WTC11 (cell line): ENCODE measurements around the gene LRATD1. TPM values are rescaled to one million over a fixed set of nuclear protein-coding genes. Genes with fewer than 3 reads are reported as not detected.

Experiments used
- ATAC-seq: fragments of 200-7000 bp; cut with Tn5 transposase; 2 replicates; pipeline ENCODE4 v1.10.0; 2021; ENCODE audit warnings: mild to moderate bottlenecking, moderate library complexity
- CTCF ChIA-PET: fragments of 300-600 bp; sonication (Branson Sonifier 250); formaldehyde crosslinking; loops from one replicate; lab custom pipeline; 2021; ENCODE audit warnings: antibody characterized with exemption; lab: Charles Lee
- POLR2A ChIA-PET: fragments of 350-600 bp; sonication (Branson Sonifier 250); formaldehyde crosslinking; loops from one replicate; lab custom pipeline; 2021; ENCODE audit warnings: antibody characterized with exemption; lab: Charles Lee
- DNase-seq: peaks from one replicate; pipeline ENCODE4 v3.0.0; 2021; ENCODE audit warnings: low spot score
- H3K27ac Mint-ChIP-seq: 2 replicates; pipeline ENCODE4 v1.8.0; 2021; ENCODE audit warnings: mixed read lengths
- H3K27me3 Mint-ChIP-seq: 2 replicates; pipeline ENCODE4 v1.8.0; 2021; ENCODE audit warnings: low read depth, mild to moderate bottlenecking, moderate library complexity, mixed read lengths
- H3K36me3 Mint-ChIP-seq: 2 replicates; pipeline ENCODE4 v1.8.0; 2021; ENCODE audit warnings: mixed read lengths
- H3K4me1 Mint-ChIP-seq: 2 replicates; pipeline ENCODE4 v1.8.0; 2022; ENCODE audit warnings: mixed read lengths
- H3K4me3 Mint-ChIP-seq: 2 replicates; pipeline ENCODE4 v1.8.0; 2021; ENCODE audit warnings: mild to moderate bottlenecking, moderate library complexity, mixed read lengths
- H3K9me3 Mint-ChIP-seq: 2 replicates; pipeline ENCODE4 v1.8.0; 2021; ENCODE audit warnings: mixed read lengths
- AFF4 ChIP-seq: sonication (generic); formaldehyde crosslinking; IDR thresholded peaks from 2 replicates; pipeline ENCODE4 v1.8.1; 2023; ENCODE audit warnings: mild to moderate bottlenecking, missing genetic modification reagents, borderline replicate concordance
- ARID4B ChIP-seq: sonication (generic); formaldehyde crosslinking; IDR thresholded peaks from 2 replicates; pipeline ENCODE4 v1.8.0; 2023; ENCODE audit warnings: missing genetic modification reagents, mild to moderate bottlenecking, borderline replicate concordance
- ATF3 ChIP-seq: sonication (generic); formaldehyde crosslinking; conservative IDR thresholded peaks from 2 replicates; pipeline ENCODE4 v1.8.1; 2022; ENCODE audit warnings: mild to moderate bottlenecking, missing genetic modification reagents
- GRHL2 ChIP-seq: fragments of 250-450 bp; sonication (Bioruptor Pico); IDR thresholded peaks from 2 replicates; pipeline ENCODE4 v1.8.0; 2022; ENCODE audit warnings: mild to moderate bottlenecking, moderate library complexity; ENCODE audit not compliant: insufficient replicate concordance, severe bottlenecking
- JAZF1 ChIP-seq: fragments of 250-450 bp; sonication (Bioruptor Pico); IDR thresholded peaks from 2 replicates; pipeline ENCODE4 v1.9.0; 2021; ENCODE audit warnings: moderate library complexity, mild to moderate bottlenecking, inconsistent platforms
- KAT7 ChIP-seq: sonication (generic); formaldehyde crosslinking; IDR thresholded peaks from 2 replicates; pipeline ENCODE4 v1.8.1; 2023; ENCODE audit warnings: missing genetic modification reagents, mild to moderate bottlenecking, borderline replicate concordance
- MXD4 ChIP-seq: fragments of 250-450 bp; sonication (Bioruptor Pico); IDR thresholded peaks from 2 replicates; pipeline ENCODE4 v1.8.0; 2021; ENCODE audit warnings: mild to moderate bottlenecking, moderate library complexity, borderline replicate concordance
- NFATC4 ChIP-seq: fragments of 250-450 bp; sonication (Bioruptor Pico); IDR thresholded peaks from 2 replicates; pipeline ENCODE4 v1.9.0; 2021; ENCODE audit warnings: mild to moderate bottlenecking
- NFYB ChIP-seq: sonication (generic); formaldehyde crosslinking; conservative IDR thresholded peaks from 2 replicates; pipeline ENCODE4 v1.8.0; 2022; ENCODE audit warnings: low read depth, missing genetic modification reagents
- NR2C2 ChIP-seq: sonication (generic); formaldehyde crosslinking; IDR thresholded peaks from 2 replicates; pipeline ENCODE4 v1.8.0; 2022; ENCODE audit warnings: mild to moderate bottlenecking, missing genetic modification reagents
- OVOL2 ChIP-seq: fragments of 250-450 bp; sonication (Bioruptor Pico); IDR thresholded peaks from 2 replicates; pipeline ENCODE4 v1.9.0; 2021; ENCODE audit warnings: mild to moderate bottlenecking, borderline replicate concordance
- PREB ChIP-seq: sonication (generic); formaldehyde crosslinking; IDR thresholded peaks from 2 replicates; pipeline ENCODE4 v1.8.1; 2022; ENCODE audit warnings: mild to moderate bottlenecking, missing genetic modification reagents, moderate library complexity, borderline replicate concordance
- RELA ChIP-seq: sonication (generic); formaldehyde crosslinking; IDR thresholded peaks from 2 replicates; pipeline ENCODE4 v1.8.1; 2022; ENCODE audit warnings: missing genetic modification reagents, mild to moderate bottlenecking, borderline replicate concordance
- RORB ChIP-seq: fragments of 250-450 bp; sonication (Bioruptor Pico); IDR thresholded peaks from 2 replicates; pipeline ENCODE4 v1.9.0; 2021; ENCODE audit warnings: mild to moderate bottlenecking
- USF1 ChIP-seq: sonication (generic); formaldehyde crosslinking; IDR thresholded peaks from 2 replicates; pipeline ENCODE4 v1.8.0; 2022; ENCODE audit warnings: mild to moderate bottlenecking, missing genetic modification reagents
- ZBTB21 ChIP-seq: sonication (generic); formaldehyde crosslinking; IDR thresholded peaks from 2 replicates; pipeline ENCODE4 v1.8.1; 2023; ENCODE audit warnings: mild to moderate bottlenecking, missing genetic modification reagents, borderline replicate concordance
- ZNF138 ChIP-seq: sonication (generic); formaldehyde crosslinking; conservative IDR thresholded peaks from 2 replicates; pipeline ENCODE4 v1.8.1; 2022; ENCODE audit warnings: mild to moderate bottlenecking, moderate library complexity, missing genetic modification reagents
- ZNF219 ChIP-seq: sonication (generic); formaldehyde crosslinking; IDR thresholded peaks from 2 replicates; pipeline ENCODE4 v1.8.0; 2023; ENCODE audit warnings: missing genetic modification reagents, mild to moderate bottlenecking, borderline replicate concordance
- ZNF263 ChIP-seq: sonication (generic); formaldehyde crosslinking; IDR thresholded peaks from 2 replicates; pipeline ENCODE4 v1.8.1; 2022; ENCODE audit warnings: low read depth, mild to moderate bottlenecking, moderate library complexity, missing genetic modification reagents
- ZNF416 ChIP-seq: fragments of 250-450 bp; sonication (Bioruptor Pico); IDR thresholded peaks from 2 replicates; pipeline ENCODE4 v1.9.0; 2021; ENCODE audit warnings: mild to moderate bottlenecking, inconsistent platforms
- total RNA-seq: library from RNA; stranded (reverse); gene quantifications from 3 replicates; pipeline ENCODE4 v1.2.3, GENCODE V29; 2021

The LRATD1 gene
- total RNA-seq, 1 experiment from 2014 or later = 2.3 TPM

- H3K9me3 Mint-ChIP-seq = peaks cover 3% of the 10 kb centered on the region; the same call in 1 of the 2 replicates
- CTCF ChIA-PET = no interaction called here
- no peak overlapping the region for H3K4me3 Mint-ChIP-seq
- peaks cover 5% of the 10 kb centered on the region for H3K4me1 Mint-ChIP-seq
- no peak overlapping the region for H3K27ac Mint-ChIP-seq
- DNase-seq (no peak), ATAC-seq (no peak)
- POLR2A ChIA-PET = no interaction called here
- no peaks in the 10 kb centered on the region for H3K36me3 Mint-ChIP-seq
- TF ChIP-seq NFYB (CRISPR knock-in tag) (no peak), RORB (CRISPR knock-in tag) (no peak), JAZF1 (CRISPR knock-in tag) (no peak), PREB (CRISPR knock-in tag) (no peak), ZBTB21 (CRISPR knock-in tag) (no peak), ZNF138 (no peak)
- H3K27me3 Mint-ChIP-seq = no peaks in the 10 kb centered on the region
These were observed 49.5 kb upstream of the LRATD1 start for GRCh38 chr2:14583059-14583458.

- no peaks in the 10 kb centered on the region for H3K27me3 Mint-ChIP-seq
- peaks cover 3% of the 10 kb centered on the region; the same call in 1 of the 2 replicates for H3K9me3 Mint-ChIP-seq
- no peak overlapping the region for H3K4me3 Mint-ChIP-seq
- ChIA-PET CTCF (no interaction called here), POLR2A (no interaction called here)
- ATAC-seq (no peak), DNase-seq (no peak)
- no peak overlapping the region for H3K27ac Mint-ChIP-seq
- TF ChIP-seq ZNF416 (CRISPR knock-in tag) (no peak), AFF4 (CRISPR knock-in tag) (no peak), OVOL2 (CRISPR knock-in tag) (no peak), ZNF219 (no peak), ATF3 (CRISPR knock-in tag) (no peak), KAT7 (CRISPR knock-in tag) (no peak), NR2C2 (no peak), MXD4 (CRISPR knock-in tag) (no peak), PREB (CRISPR knock-in tag) (no peak), RELA (CRISPR knock-in tag) (no peak), NFATC4 (no peak)
- no peaks in the 10 kb centered on the region for H3K36me3 Mint-ChIP-seq
- H3K4me1 Mint-ChIP-seq = peaks cover 5% of the 10 kb centered on the region
These were observed 48.7 kb upstream of the LRATD1 start for GRCh38 chr2:14583802-14584201.

GRCh38 chr2:14587119-14587518 lies 45.4 kb upstream of the LRATD1 start:
- DNase-seq (no peak), ATAC-seq (no peak)
- H3K4me1 Mint-ChIP-seq = peaks cover 10% of the 10 kb centered on the region
- ChIA-PET POLR2A (interaction anchor here (0.6 kb wide), 1 partner anchor 22 kb away, joined by 3 read pairs; no protein-coding TSS in a partner anchor), CTCF (no interaction called here)
- H3K36me3 Mint-ChIP-seq = no peaks in the 10 kb centered on the region
- peaks cover 3% of the 10 kb centered on the region; the same call in 1 of the 2 replicates for H3K9me3 Mint-ChIP-seq
- H3K27ac Mint-ChIP-seq = no peak overlapping the region
- H3K4me3 Mint-ChIP-seq = no peak overlapping the region
- no peaks in the 10 kb centered on the region for H3K27me3 Mint-ChIP-seq
- TF ChIP-seq GRHL2 (CRISPR knock-in tag) (no peak), USF1 (CRISPR knock-in tag) (no peak), ARID4B (no peak), RORB (CRISPR knock-in tag) (no peak), ZNF263 (CRISPR knock-in tag) (no peak)
